ENCODE data around the gene PTPN13.
"Not testable (repeated sequence)": the region's sequence is repeated elsewhere in the genome, so short reads cannot be mapped to it uniquely, and the experiment has no call there.

PTPN13 gene

DNA sequence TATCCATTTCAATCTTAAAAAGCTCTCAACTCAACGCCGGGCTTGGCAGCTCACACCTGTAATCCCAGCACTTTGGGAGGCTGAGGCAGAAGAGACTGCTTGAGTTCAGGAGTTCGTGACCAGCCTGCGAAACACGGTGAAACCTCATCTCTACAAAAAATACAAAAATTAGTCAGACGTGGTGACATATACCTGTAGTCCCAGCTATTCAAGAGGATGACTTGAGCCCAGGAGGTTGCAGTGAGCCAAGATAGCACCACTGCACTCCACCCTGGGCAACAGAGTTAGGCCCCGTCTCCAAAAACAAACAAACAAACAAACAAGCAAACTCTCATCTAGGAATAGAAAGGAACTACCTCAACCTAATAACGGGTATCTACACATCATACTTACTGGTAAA is 50.8 kb downstream of the PTPN13 start:
- no peak for DNase-seq

DNA sequence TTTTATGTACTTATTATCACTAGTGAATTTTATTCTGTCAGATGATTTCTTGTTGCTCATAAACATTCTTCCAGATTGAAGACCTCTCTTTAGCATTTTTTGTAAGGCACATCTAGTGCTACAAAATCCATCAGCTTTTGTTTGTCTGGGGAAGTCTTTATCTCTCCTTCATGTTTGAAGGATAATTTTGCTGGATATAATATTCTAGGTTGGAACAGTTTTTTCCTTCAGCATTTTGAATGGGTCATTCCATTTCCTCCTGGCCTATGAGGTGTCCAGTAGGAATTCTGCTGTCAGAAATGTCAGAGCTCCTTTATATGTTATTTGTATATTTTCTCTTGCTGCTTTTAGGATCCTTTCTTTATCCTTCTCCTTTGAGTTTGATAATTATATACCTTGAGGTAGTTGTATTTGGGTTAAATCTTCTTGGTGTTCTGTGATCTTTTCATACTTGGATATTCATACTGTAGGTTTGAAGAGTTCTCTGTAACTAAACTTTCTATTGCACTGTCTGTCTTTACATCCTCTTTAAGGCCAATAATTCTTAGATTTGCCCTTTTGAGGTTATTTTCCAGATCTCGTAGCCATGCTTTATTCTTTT is 58.3 kb downstream of the PTPN13 start:
- no peak for DNase-seq

DNA sequence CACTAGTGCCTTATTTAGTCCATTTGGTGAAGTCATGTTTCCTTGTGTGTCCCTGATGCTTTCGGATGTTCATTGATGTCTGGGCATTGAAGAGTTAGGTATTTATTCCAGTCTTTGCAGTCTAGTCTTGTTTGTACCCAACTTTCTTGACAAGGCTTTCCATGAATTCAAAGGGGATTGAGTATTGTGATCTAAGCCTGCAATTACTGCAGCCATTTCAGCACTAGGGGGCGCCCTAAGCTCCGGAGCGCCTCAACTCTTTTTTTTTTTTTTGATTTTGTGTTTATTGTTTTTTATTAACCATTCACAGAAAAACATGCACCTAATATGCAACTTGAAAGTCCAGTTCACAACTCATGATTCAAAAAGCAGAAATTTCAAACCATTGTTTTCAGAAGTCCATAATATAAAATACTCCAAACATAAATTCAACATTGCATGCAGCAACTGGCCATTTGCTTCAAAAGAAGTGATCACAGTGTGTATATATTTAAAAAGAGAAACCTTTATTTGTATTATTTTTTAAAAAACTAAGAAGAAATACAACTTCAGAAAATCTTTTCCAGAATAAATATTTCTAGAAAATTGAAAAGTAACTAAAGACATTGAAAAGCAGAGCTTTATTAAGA is 59.2 kb downstream of the PTPN13 start:
- no peak for DNase-seq

DNA sequence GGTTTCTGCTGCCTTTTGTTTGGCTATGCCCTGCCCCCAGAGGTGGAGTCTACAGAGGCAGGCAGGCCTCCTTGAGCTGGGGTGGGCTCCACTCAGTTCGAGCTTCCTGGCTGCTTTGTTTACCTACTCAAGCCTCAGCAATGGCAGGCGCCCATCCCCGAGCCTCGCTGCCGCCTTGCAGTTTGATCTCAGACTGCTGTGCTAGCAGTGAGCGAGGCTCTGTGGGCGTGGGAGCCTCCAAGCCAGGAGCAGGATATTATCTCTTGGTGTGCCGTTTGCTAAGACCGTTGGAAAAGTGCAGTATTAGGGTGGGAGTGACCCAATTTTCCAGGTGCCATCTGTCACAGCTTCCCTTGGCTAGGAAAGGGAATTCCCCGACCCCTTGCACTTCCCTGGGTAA is 62.7 kb downstream of the PTPN13 start:
- DNase-seq = not testable (repeated sequence)

DNA sequence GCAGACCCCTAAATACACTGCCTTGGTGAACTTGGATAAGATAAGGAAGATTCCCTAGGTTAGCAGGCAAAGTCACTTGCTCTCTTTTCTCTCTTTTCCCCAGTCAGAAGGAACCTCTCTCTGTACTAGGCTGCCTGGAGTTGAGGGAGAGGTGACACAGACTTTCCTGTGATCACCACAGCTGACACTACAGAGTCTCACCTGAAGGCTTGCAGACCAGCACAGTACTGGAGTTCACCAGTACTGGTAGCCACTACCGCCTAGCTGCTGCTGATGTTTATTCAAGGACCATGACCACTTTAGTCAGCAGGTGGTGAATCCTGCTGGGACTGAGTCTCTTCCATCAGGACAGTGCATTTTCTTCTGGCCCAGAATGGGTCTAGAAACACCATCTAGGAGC is 63.3 kb downstream of the PTPN13 start:
- no peak for DNase-seq

DNA sequence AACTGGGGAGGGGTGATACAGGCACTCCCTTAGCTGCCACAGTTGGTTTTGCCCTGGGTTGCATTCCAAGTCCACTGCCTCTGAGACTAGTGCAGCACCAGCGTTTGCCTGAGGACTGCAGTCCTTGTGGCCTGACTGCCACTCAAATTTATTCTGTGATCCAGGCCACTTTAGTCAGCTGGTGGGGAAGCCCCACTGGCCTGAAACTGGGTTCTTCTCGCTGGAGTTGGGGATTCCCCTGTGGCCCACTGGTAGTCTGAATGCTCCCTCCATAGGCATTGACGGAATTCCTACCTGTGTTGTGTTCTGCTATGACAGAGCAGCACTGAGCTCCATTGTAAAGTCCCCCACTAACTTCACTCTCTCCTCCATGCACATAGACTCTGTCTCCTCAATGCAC is 63.8 kb downstream of the PTPN13 start:
- DNase-seq = no peak

DNA sequence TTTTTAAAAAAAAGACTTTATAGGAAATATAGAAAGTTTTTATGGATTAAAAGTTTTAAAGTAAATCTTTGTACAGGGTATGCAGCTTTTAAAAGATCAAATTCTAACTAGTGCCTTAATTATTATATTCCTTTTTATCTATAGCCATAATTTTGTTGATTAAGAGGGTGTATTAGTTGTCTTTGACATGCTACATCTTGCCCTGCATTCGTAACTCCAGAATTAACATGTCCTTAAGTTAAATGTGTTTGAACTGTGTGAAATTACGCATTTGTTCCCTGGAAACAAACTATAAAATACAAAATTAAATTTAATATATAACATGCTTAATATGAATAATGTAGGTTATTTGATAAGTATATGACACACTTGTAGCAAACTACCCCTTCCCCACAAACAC is 66.3 kb downstream of the PTPN13 start:
- DNase-seq = no peak

DNA sequence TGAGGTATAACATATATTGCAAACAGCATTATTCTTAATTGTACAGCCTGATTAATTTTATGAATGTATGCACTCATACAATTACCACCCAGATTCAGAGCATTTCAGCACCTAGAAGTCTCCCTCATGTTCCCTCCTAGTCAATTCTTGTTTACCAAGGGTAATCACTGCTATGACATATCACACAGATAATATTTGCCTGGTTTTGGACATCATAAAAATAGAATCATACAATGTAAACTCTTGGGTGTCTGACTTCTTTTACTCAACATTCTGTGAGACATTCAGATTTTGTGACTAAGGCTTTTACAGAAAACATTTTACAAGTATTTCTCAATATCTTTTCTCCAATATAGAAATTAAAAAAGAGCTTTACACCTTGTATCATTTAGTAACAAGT is 66.9 kb downstream of the PTPN13 start:
- DNase-seq = no peak

DNA sequence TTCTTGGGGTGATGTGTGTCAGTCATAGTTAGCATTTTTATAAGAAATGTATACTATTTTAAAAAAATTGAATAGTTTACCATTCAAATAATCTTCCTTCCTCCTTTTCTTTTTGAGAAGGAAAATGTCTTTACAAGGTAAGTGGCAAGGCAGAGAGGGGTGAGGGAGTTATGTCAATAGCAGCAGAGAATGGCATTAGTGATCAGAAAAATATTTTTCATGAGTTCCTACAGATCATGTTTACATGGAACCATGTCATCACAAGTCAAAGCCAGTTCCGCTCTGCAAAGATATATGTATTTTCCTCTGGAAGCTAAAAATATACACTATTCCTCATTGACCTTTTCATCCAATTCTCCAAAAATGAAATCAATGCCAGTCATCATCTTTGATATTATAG is 67.3 kb downstream of the PTPN13 start:
- no peak for DNase-seq

DNA sequence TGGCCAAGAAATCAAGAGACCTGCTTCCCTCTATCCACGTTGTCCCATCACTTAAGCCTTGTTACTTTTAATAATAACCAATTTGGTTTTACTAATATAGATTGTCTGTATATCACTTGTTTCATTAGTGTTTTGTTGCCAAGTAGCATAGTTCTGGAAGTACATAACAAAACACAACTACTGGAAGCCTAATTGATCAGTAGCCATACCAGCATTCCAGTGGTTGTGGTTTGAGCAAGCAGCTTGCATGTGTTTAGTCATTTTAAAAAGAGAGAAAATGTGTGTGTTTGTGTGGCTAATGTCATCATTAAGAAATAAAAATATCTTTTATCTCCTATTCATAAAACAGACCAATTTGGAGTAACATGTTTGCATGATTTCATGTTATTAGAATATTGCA is 70.8 kb downstream of the PTPN13 start:
- no peak for DNase-seq

DNA sequence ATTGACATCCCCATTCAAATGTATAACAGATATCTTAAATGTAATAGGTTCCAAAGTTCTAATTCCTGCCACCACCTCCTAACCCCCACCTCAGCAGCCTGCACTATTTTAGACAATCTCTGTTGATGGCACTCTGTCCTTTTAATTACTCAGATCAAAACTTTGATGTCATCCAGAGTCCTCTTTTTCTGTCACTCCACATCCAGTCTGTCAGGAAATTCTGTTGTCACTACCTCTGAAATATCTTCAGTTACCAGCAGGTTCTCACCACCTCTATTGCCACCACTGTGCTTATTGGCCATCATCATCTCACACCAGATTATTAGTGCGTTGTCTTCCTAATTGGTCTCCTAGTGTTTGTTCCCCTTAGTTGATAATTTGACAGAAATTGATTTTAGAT is 76.2 kb downstream of the PTPN13 start:
- no peak for DNase-seq

DNA sequence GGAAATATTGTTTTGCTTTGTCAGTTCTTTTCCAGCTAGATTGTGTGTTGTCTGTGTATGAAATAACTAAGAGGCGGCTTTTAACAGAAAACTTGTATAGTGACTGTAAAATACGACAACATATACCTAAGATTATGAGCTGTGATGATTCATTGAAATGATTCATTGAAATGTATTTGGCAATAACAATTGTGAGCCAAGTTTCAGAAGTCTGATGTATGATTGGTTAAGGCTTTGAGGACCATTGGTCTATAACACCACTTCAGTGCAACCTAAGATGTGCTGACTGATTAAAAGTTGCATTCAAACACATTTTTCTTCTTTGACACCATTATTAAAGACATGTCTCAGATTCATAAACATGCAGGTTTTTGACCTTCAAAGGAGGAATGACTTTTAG is 76.6 kb downstream of the PTPN13 start:
- DNase-seq = no peak

DNA sequence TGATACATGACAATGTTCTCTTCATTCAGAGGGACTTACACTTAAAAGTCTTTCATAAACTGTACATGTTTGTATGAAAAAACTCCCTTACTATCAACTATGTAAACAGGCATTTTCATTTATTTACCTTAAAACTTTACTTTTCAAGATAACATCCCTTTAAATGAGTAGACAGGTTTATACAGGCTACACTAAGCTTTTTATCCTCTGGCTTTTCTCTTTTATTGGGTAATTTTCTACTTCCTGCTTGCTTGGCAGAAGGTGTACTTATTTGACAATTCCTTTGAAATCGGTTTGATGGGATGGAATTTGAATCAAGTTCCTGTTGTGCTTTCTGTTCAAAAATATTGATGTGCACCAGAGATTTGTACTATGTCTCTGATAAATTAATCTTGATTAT is 81.4 kb downstream of the PTPN13 start:
- no peak for DNase-seq

DNA sequence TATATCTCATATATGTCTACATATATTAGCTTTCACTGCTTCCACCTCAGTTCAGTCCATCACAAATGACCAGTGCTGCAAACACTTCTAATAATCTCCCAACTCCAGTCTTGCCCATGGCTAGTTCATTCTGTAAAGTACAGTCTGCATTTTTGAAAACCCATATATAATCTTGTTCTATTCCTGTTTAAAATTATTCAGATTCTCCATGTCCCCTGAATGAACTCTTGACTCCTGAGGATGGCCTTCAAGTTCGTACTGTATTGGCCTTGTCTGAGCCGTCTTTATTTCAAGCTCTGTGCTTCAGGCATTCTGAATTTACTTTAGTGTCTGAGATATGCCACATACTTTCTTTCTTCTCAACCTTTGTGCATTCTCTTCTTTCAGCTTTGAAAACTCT is 84.7 kb downstream of the PTPN13 start:
- no peak for DNase-seq

DNA sequence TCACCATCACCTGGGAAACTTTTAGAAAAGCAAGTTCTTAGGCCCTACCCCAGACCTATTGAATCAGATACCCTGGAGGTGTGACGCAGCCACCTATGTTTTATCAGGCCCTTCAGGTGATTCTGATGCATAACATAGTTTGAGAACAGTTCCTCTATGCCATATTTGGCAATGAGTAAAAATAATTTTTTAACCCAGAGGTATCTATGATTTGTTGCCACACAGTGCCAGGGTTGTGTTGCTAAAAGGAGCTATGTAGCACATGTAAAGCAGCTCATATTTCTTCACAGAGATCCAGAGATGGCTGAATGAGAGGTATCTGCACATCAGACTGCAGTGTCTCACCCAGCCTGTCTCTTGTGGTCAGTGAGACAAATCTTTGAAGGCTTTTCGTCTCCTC is 85.3 kb downstream of the PTPN13 start:
- DNase-seq = no peak

DNA sequence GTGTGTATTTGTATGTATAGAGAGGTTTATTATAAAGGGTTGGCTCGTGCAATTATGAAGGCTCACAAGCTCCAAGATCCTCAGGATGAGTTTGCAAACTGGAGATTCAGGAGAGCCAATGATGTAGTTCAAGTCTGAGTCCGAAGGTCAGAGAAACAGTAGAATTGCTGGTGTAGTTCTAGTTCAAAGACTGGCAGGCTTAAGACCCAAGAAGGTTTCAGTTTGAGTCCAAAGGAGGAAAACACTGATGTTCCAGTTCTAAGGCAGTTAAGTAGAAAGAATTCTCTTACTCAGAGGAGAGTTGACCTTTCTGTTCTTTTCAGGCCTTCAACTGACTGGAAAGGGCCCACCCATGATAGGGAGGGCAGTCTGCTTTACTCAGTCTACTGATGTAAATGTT is 89.1 kb downstream of the PTPN13 start:
- DNase-seq = no peak

DNA sequence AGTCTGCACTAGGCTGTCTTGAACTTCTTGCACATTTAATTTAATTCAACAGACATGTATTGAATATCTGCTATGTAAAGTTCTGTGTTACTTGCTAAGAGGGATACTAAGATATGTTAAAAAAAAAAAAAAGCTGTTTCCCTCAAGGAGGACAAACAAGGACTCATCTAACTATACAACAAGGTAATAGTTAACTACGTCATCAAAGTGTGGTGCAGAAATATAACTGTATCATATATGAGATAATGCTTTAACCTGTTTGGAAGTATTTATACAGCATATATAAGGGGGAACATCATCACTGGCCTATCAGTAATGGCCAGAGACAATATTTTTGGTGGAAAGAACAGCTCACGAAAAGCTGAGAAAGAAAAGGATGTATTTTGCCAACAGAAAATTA is 89.9 kb downstream of the PTPN13 start:
- no peak for DNase-seq

DNA sequence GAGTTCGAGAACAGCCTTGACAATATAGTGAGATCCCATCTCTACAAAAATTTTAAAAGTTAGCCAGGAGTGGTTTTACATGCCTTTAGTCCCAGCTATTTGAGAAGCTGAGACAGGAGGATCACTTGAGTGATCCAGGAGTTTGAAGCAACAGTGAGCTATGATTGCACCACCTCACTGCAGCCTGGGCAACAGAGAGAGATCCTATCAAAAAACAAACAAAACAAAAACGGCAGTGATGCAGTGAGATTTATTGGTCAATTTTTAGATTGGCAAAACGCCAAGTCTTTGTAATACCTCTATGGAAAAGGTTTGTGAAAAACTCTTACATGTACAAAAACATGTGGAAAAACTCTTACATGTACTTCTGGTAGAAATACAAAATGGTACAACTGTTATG is 91.3 kb downstream of the PTPN13 start:
- DNase-seq = no peak

DNA sequence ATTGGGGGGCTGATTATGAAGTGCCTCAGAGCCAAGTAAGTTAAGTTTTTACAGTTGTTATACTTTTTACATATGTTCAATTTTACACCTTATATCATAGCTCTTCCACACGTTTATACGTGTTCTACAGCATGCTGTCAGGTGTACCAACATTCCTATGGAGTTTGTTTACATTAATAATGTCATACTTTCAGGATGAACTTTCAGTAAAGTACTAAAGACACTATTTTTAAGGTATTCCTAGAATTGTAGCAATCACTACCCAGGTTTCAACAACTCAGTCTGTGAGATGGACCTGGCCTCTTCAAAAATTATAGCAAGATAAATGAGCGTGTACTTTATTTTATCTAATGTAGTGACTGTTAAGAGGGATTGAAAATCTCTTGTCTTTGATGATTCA is 92.6 kb downstream of the PTPN13 start:
- DNase-seq = no peak

DNA sequence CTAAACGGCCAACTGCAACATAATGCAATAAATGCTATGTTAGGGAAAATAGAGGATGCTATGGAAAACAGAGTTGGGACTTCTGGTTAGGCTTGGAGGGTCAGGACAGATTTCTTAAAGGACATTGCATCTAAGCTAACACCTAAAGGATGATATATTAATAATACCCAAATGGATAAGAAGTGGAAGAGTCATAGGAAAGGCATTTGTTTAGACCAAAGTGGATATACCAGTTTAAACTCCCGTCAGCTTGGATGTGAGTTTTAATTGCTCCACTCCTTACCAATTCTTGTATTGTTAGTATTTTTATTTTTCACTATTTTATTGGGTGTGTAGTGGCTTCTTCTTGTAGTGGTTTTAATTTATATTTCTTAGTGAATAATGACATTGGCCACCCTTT is 93.9 kb downstream of the PTPN13 start:
- no peak for DNase-seq

DNA sequence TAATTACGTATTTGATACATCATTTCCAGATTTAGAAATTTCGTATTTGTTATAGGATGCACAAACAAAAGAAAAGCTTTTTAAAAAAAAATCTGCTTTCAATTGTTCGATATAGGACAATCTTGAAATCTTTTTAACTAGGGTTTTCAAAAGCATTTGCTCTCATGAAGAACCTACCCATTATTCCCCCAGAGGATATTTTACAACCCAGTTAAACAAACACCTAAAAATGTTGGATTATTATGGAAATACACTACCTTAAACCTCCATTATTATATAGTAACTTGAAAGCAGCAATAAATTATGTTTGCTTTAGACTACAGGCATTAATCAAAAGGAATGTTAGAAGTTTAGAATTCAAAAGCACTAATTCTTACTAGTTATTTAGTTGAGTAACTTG is 110.5 kb downstream of the PTPN13 start:
- no peak for DNase-seq

DNA sequence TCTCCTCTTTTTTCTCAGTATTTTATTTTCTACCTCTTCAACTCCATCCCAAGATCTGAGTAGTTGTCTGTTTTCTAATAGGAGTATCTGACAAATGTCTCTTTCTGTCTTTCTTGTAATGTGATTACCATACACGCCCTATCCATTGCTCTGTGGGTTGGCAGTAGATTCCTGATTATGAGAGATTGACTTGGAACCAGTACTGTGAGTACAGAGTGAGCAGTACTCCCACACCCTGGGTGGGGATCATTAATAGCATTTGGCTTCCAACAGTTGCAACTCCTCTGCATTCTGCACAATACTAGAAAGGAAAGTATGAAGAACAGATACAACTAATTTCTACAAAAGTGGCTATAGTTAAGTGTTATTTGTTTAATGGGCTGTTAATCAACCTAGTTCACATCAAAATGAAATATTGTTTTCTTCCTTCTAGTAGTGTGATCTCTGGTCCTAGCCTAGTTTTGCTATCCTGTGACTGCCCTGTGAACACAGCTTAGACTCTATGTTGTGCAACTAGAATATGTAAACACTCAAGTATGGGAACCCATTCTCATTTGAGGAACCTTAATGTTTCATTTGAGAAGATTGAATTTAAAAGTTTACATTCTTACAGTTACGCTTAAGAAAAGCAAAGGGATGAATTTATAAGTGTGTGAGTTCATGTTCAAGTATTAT is 112.9 kb downstream of the PTPN13 start:
- DNase-seq = no peak

DNA sequence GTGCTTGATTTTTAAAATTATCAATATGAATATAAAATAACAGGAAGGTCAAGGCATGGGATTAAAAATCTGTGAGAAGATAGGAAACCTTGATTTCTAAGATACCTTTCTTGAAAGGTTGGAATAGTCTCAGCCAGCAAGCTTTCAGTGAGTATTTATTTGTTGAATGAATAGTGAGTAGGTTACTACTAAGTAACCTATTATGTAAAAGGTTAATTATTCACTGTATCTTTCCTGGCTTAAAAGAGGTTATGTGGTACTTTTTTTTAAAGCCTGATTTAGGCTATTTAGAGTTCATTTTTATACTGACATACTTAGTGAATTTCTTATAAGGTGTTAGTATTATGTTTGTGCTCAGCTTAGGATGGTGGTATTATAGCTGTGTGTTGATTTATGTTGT is 123.5 kb downstream of the PTPN13 start:
- no peak for DNase-seq

DNA sequence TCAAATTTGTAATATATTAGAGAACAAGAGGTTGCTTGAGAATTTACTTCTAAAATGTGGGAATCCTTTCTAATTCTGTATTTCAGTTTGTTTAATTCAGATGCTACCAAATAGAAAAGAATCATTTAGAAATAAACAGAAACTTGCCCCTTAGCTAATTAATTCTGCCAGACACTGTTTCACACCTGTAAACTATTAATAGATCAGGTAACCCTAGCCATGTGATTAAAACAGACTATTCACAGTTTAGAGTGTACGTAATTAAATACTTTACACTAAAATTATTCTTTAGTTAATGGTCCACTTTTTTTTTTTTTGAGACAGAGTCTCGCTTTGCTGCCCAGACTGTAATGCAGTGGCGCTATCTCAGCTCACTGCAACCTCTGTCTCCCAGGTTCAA is 124.0 kb downstream of the PTPN13 start:
- no peak for DNase-seq

DNA sequence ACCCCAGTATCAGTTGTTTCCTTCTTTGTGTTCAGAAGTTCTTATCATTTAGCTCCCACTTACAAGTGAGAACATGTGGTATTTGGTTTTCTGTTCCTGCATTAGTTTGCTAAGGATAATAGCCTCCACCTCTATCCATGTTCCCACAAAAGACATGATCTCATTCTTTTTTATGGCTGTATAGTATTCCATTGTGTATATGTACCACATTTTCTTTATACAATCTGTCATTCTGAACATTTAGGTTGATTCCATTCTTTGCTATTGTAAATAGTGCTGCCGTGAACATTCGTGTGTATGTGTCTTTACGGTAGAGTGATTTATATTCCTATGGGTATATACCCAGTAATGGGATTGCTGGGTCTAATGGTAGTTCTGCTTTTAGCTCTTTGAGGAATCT is 125.0 kb downstream of the PTPN13 start:
- not testable (repeated sequence) for DNase-seq

Data from activated CD4-positive, alpha-beta T cell treated with anti-CD3 and anti-CD28 coated beads, Interleukin-2, amount 50 U/mL, for 4 hours (primary cell).